CD4-positive, alpha-beta memory T cell (primary cell): Measurements from ENCODE around the gene IFNA14. TPM values are rescaled to one million over a fixed set of nuclear protein-coding genes. Genes with fewer than 3 reads are reported as not detected.
"Not testable (repeated sequence)": the region's sequence is repeated elsewhere in the genome, so short reads cannot be mapped to it uniquely, and the experiment has no call there.

Experiments used
- CTCF ChIA-PET: fragments of 350-600 bp; sonication (Branson Sonifier 250); formaldehyde crosslinking; loops from one replicate; lab custom pipeline; 2021; ENCODE audit warnings: inconsistent platforms; ENCODE audit not compliant: partially characterized antibody; lab: Charles Lee
- POLR2A ChIA-PET: fragments of 350-600 bp; sonication (Branson Sonifier 250); formaldehyde crosslinking; loops from one replicate; lab custom pipeline; 2021; ENCODE audit not compliant: partially characterized antibody; lab: Charles Lee
- DNase-seq, 5 donors: peaks; one replicate each; pipeline versions ENCODE4 v3.0.0 to v3.0.0-alpha.2; 2020 to 2022; ENCODE audit warnings: mixed read lengths in 1 of 5
- H3K27ac ChIP-seq: one replicate; pipeline ENCODE4 v1.7.0; 2013; ENCODE audit warnings: low read depth, low read length
- H3K27me3 ChIP-seq: 2 replicates; pipeline ENCODE4 v1.7.0; 2013; ENCODE audit warnings: mild to moderate bottlenecking, low read length, moderate library complexity; ENCODE audit not compliant: insufficient read depth
- H3K36me3 ChIP-seq: 2 replicates; pipeline ENCODE4 v1.7.0; 2013; ENCODE audit warnings: mild to moderate bottlenecking, low read length, moderate library complexity; ENCODE audit not compliant: insufficient read depth
- H3K4me1 ChIP-seq: 2 replicates; pipeline ENCODE4 v1.7.0; 2013; ENCODE audit warnings: mild to moderate bottlenecking, low read length, moderate library complexity; ENCODE audit not compliant: insufficient read depth
- H3K4me3 ChIP-seq, 2 donors: one replicate each; pipeline ENCODE4 v1.7.0; 2013; ENCODE audit warnings: low read length in 2 of 2, mild to moderate bottlenecking in 1 of 2
- H3K9me3 ChIP-seq, 2 donors: one replicate each; pipeline ENCODE4 v1.7.0; 2013; ENCODE audit warnings: low read length in 2 of 2, control low read depth in 1 of 2; ENCODE audit not compliant: control insufficient read depth in 1 of 2
- H3K27ac Mint-ChIP-seq, 7 donors: one replicate each; pipeline ENCODE4 v1.8.0; 2020 to 2021; ENCODE audit warnings: mixed read lengths in 7 of 7, mild to moderate bottlenecking in 6 of 7, inconsistent platforms in 3 of 7, moderate library complexity in 3 of 7
- H3K27me3 Mint-ChIP-seq, 2 donors: one replicate each; pipeline ENCODE4 v1.8.0; 2020 to 2021; ENCODE audit warnings: mixed read lengths in 2 of 2
- H3K36me3 Mint-ChIP-seq, 2 donors: one replicate each; pipeline ENCODE4 v1.8.0; 2020 to 2021; ENCODE audit warnings: mixed read lengths in 2 of 2, inconsistent platforms in 1 of 2, mild to moderate bottlenecking in 1 of 2
- H3K4me1 Mint-ChIP-seq, 4 donors: one replicate each; pipeline ENCODE4 v1.8.0; 2020 to 2021; ENCODE audit warnings: mixed read lengths in 4 of 4, mild to moderate bottlenecking in 1 of 4
- H3K4me3 Mint-ChIP-seq, 8 donors: one replicate each; pipeline ENCODE4 v1.8.0; 2020 to 2021; ENCODE audit warnings: mixed read lengths in 8 of 8, mild to moderate bottlenecking in 7 of 8, moderate library complexity in 6 of 8, inconsistent platforms in 3 of 8
- H3K9me3 Mint-ChIP-seq, 8 donors: one replicate each; pipeline ENCODE4 v1.8.0; 2020 to 2021; ENCODE audit warnings: mixed read lengths in 8 of 8, mild to moderate bottlenecking in 5 of 8, inconsistent platforms in 3 of 8, moderate library complexity in 1 of 8
- intact Hi-C: fragments of 100-400 bp; cut with micrococcal nuclease; formaldehyde crosslinking; loops from one replicate; pipeline ENCODE4 v1.15.1; 2023
- polyA plus RNA-seq, 2 donors: library from polyadenylated mRNA; unstranded; fragments of 300-500 nt; fragmentation: Illumina TruSeq; gene quantifications; one replicate each; pipeline ENCODE4 v1.2.3, GENCODE V29; 2021
- total RNA-seq, 2 experiments: library from RNA; stranded (reverse); gene quantifications; one replicate each; pipeline ENCODE4 v1.2.3, GENCODE V29; 2021

IFNA14 gene
- total and polyA plus RNA-seq, 4 experiments from 2014 or later = not detected

- H3K4me1 ChIP-seq, H3K9me3 ChIP-seq, H3K27ac ChIP-seq, H3K27me3 ChIP-seq, H3K4me1 Mint-ChIP-seq, POLR2A ChIA-PET, H3K9me3 Mint-ChIP-seq, H3K4me3 ChIP-seq, H3K36me3 Mint-ChIP-seq, H3K36me3 ChIP-seq: not testable (repeated sequence)
- Mint-ChIP-seq H3K27ac (peak overlapping the region in 1 of 7 donors; percentile 40), H3K27me3 (peaks cover 5 to 11% of the 10 kb centered on the region in 2 donors), H3K4me3 (peak overlapping the region in 5 of 8 donors; percentile 15 to 62 (median 57))
- intact Hi-C loops = loop anchor here (10.0 kb wide), 1 partner anchor 251 kb away; no protein-coding TSS in a partner anchor
- peak in 1 of 5 donors; percentile 2 for DNase-seq
- CTCF ChIA-PET = interaction anchor here (0.6 to 4.1 kb wide), 8 partner anchors 10 to 261 kb away, joined by 3 to 26 read pairs (median 3); no protein-coding TSS in a partner anchor
Measured at GRCh38 chr9:21213411-21214326, 26.1 kb downstream of the IFNA14 start.

GRCh38 chr9:21212160-21212559 lies 27.6 kb downstream of the IFNA14 start:
- H3K27ac Mint-ChIP-seq, H3K9me3 Mint-ChIP-seq: not testable (repeated sequence)

GRCh38 chr9:21210782-21211181 lies 29.0 kb downstream of the IFNA14 start:
- H3K4me1 ChIP-seq, H3K4me1 Mint-ChIP-seq, H3K9me3 Mint-ChIP-seq, H3K27ac Mint-ChIP-seq, H3K36me3 ChIP-seq, H3K27ac ChIP-seq, DNase-seq, POLR2A ChIA-PET, H3K4me3 Mint-ChIP-seq, H3K4me3 ChIP-seq, H3K36me3 Mint-ChIP-seq, H3K27me3 ChIP-seq, H3K9me3 ChIP-seq: not testable (repeated sequence)
- intact Hi-C loops = loop anchor here (10.0 kb wide), 1 partner anchor 254 kb away; no protein-coding TSS in a partner anchor
- peaks cover 3 to 12% of the 10 kb centered on the region in 2 donors for H3K27me3 Mint-ChIP-seq
- CTCF ChIA-PET = interaction anchor here (1.2 to 4.1 kb wide), 2 partner anchors 16 to 224 kb away, joined by 3 to 26 read pairs; no protein-coding TSS in a partner anchor

More at GRCh38 chr9:21212160-21212559, 27.6 kb downstream of the IFNA14 start:
- H3K27ac ChIP-seq, H3K4me1 ChIP-seq, H3K4me3 Mint-ChIP-seq, H3K27me3 Mint-ChIP-seq, H3K4me3 ChIP-seq, H3K9me3 ChIP-seq, DNase-seq, H3K36me3 Mint-ChIP-seq, H3K36me3 ChIP-seq, POLR2A ChIA-PET, H3K27me3 ChIP-seq, H3K4me1 Mint-ChIP-seq: not testable (repeated sequence)
- CTCF ChIA-PET = interaction anchor here (1.2 to 4.1 kb wide), 4 partner anchors 17 to 182 kb away, joined by 3 to 26 read pairs (median 4); no protein-coding TSS in a partner anchor
- intact Hi-C loops = loop anchor here (10.0 kb wide), 1 partner anchor 253 kb away; no protein-coding TSS in a partner anchor

GRCh38 chr9:21210311-21210710 lies 29.5 kb downstream of the IFNA14 start:
- H3K9me3 Mint-ChIP-seq = peaks cover 0 to 4% (median 0%) of the 10 kb centered on the region in 8 donors
- H3K4me3 ChIP-seq = no peak overlapping the region
- no peaks in the 10 kb centered on the region for H3K36me3 ChIP-seq
- H3K27ac ChIP-seq = no peak overlapping the region
- intact Hi-C loops = loop anchor here (10.0 kb wide), 1 partner anchor 254 kb away; no protein-coding TSS in a partner anchor
- CTCF ChIA-PET = interaction anchor here (1.2 to 4.1 kb wide), 2 partner anchors 16 to 224 kb away, joined by 3 to 26 read pairs; no protein-coding TSS in a partner anchor
- no peak overlapping the region for H3K4me3 Mint-ChIP-seq
- POLR2A ChIA-PET = no interaction called here
- no peaks in the 10 kb centered on the region for H3K9me3 ChIP-seq
- H3K27me3 ChIP-seq = no peaks in the 10 kb centered on the region
- H3K4me1 Mint-ChIP-seq = peaks cover 0 to 2% (median under 1%) of the 10 kb centered on the region in 4 donors
- peaks cover 6 to 12% of the 10 kb centered on the region in 2 donors for H3K27me3 Mint-ChIP-seq
- H3K36me3 Mint-ChIP-seq = no peaks in the 10 kb centered on the region
- no peak for DNase-seq
- no peaks in the 10 kb centered on the region for H3K4me1 ChIP-seq
- no peak overlapping the region for H3K27ac Mint-ChIP-seq

GRCh38 chr9:21207043-21207442 lies 32.8 kb downstream of the IFNA14 start, which contains the start of gene IFNA10:
IFNA10 (minus strand) TSS chr9:21207143; CDS start chr9:21207097, 46 bp downstream.
- H3K4me3 ChIP-seq, H3K27ac ChIP-seq, H3K27me3 ChIP-seq, DNase-seq, H3K36me3 Mint-ChIP-seq, H3K4me3 Mint-ChIP-seq, CTCF ChIA-PET, POLR2A ChIA-PET, H3K4me1 ChIP-seq, intact Hi-C loops, H3K27ac Mint-ChIP-seq, H3K4me1 Mint-ChIP-seq, H3K36me3 ChIP-seq, H3K9me3 ChIP-seq: not testable (repeated sequence)
- Mint-ChIP-seq H3K27me3 (peaks cover 10 to 14% of the 10 kb centered on the region in 2 donors), H3K9me3 (peaks cover 0 to 10% (median 1%) of the 10 kb centered on the region in 8 donors)

GRCh38 chr9:21205204-21205603 lies 34.6 kb downstream of the IFNA14 start:
- Mint-ChIP-seq H3K4me1 (no peaks in the 10 kb centered on the region), H3K36me3 (no peaks in the 10 kb centered on the region), H3K9me3 (peaks cover 0 to 10% (median 1%) of the 10 kb centered on the region in 8 donors), H3K27me3 (peaks cover 13 to 18% of the 10 kb centered on the region in 2 donors), H3K4me3 (no peak overlapping the region), H3K27ac (no peak overlapping the region)
- no peaks in the 10 kb centered on the region for H3K36me3 ChIP-seq
- intact Hi-C loops = no loop called here
- H3K4me1 ChIP-seq = no peaks in the 10 kb centered on the region
- H3K4me3 ChIP-seq = no peak overlapping the region
- H3K27me3 ChIP-seq = no peaks in the 10 kb centered on the region
- ChIA-PET CTCF (no interaction called here), POLR2A (no interaction called here)
- no peak overlapping the region for H3K27ac ChIP-seq
- H3K9me3 ChIP-seq = no peaks in the 10 kb centered on the region
- DNase-seq = no peak

GRCh38 chr9:21202105-21202504 lies 37.7 kb downstream of the IFNA14 start, which contains the start of gene IFNA7:
IFNA7 (minus strand) TSS chr9:21202205; CDS start chr9:21202165, 40 bp downstream.
- Mint-ChIP-seq H3K9me3 (peaks cover 0 to 10% (median 1%) of the 10 kb centered on the region in 8 donors), H3K27me3 (peaks cover 14 to 20% of the 10 kb centered on the region in 2 donors)
- CTCF ChIA-PET = interaction anchor here (2.1 kb wide), 1 partner anchor 48 kb away, joined by 5 read pairs; no protein-coding TSS in a partner anchor
- H3K4me1 Mint-ChIP-seq, H3K4me3 ChIP-seq, H3K4me3 Mint-ChIP-seq, H3K27ac ChIP-seq, H3K36me3 ChIP-seq, H3K4me1 ChIP-seq, H3K9me3 ChIP-seq, intact Hi-C loops, H3K27me3 ChIP-seq, H3K27ac Mint-ChIP-seq, H3K36me3 Mint-ChIP-seq, DNase-seq, POLR2A ChIA-PET: not testable (repeated sequence)
